WERI-Rb-1 (cell line): ENCODE measurements around the gene MT1G.

Experiments used
- DNase-seq: peaks from one replicate; pipeline ENCODE4 v3.0.0-alpha.2; 2020
- H3K27ac ChIP-seq: fragments of 250-450 bp; sonication (Bioruptor Pico); 2 replicates; pipeline ENCODE4 v1.5.1; 2020; ENCODE audit warnings: mild to moderate bottlenecking, moderate library complexity
- H3K27me3 ChIP-seq: fragments of 250-450 bp; sonication (Bioruptor Pico); 2 replicates; pipeline ENCODE4 v1.5.1; 2021; ENCODE audit warnings: mild to moderate bottlenecking, low read depth, moderate library complexity; ENCODE audit not compliant: insufficient read depth, severe bottlenecking
- H3K36me3 ChIP-seq: fragments of 250-450 bp; sonication (Bioruptor Pico); 2 replicates; pipeline ENCODE4 v1.5.1; 2020; ENCODE audit warnings: mild to moderate bottlenecking, moderate library complexity
- H3K4me3 ChIP-seq: 2 replicates; pipeline ENCODE4 v1.5.1; 2011; ENCODE audit warnings: low read depth, mild to moderate bottlenecking, control low read depth, low read length
- H3K9me3 ChIP-seq: fragments of 250-450 bp; sonication (Bioruptor Pico); 2 replicates; pipeline ENCODE4 v1.5.1; 2021; ENCODE audit warnings: mild to moderate bottlenecking, moderate library complexity; ENCODE audit not compliant: severe bottlenecking
- CTCF ChIP-seq: IDR thresholded peaks from 2 replicates; pipeline ENCODE4 v1.5.1; 2011; ENCODE audit warnings: low read depth, mild to moderate bottlenecking, control low read depth, inconsistent platforms, low read length

MT1G gene

GRCh38 chr16:56637814-56638750, 29.8 kb downstream of the MT1G start, which contains the start of gene MT1A:
TSS of gene MT1A (plus strand) at chr16:56638666. CDS start at chr16:56638739, 73 bp downstream.
- no peak within 1 kb of the TSS for H3K4me3 ChIP-seq
- no peak for TF ChIP-seq CTCF

GRCh38 chr16:56636616-56637413, 31.1 kb downstream of the MT1G start:
- no peak for TF ChIP-seq CTCF
- H3K27me3 ChIP-seq: no peaks in the 10 kb centered on the region
- H3K4me3 ChIP-seq: no peak overlapping the region
- H3K36me3 ChIP-seq: no peaks in the 10 kb centered on the region
- no peak for DNase-seq
- H3K9me3 ChIP-seq: no peaks in the 10 kb centered on the region
- no peak overlapping the region for H3K27ac ChIP-seq

More at GRCh38 chr16:56637814-56638750, 29.8 kb downstream of the MT1G start, which contains the start of gene MT1A:
- DNase-seq: no peak
- Histone ChIP-seq H3K27me3 (no peaks in the 10 kb centered on the region), H3K27ac (no peak within 1 kb of the TSS), H3K9me3 (no peaks in the 10 kb centered on the region), H3K36me3 (no peaks in the 10 kb centered on the region)

GRCh38 chr16:56635441-56635967, 32.4 kb downstream of the MT1G start:
- no peaks in the 10 kb centered on the region for H3K9me3 ChIP-seq
- no peaks in the 10 kb centered on the region for H3K27me3 ChIP-seq
- TF ChIP-seq CTCF: no peak
- DNase-seq: no peak
- no peak overlapping the region for H3K4me3 ChIP-seq
- H3K27ac ChIP-seq: no peak overlapping the region
- no peaks in the 10 kb centered on the region for H3K36me3 ChIP-seq

- no peak for TF ChIP-seq CTCF
- no peaks in the 10 kb centered on the region for H3K27me3 ChIP-seq
- no peak overlapping the region for H3K27ac ChIP-seq
These were observed 33.0 kb downstream of the MT1G start for GRCh38 chr16:56634715-56635440.

GRCh38 chr16:56633535-56633934, 34.3 kb downstream of the MT1G start:
- Histone ChIP-seq H3K36me3 (no peaks in the 10 kb centered on the region), H3K9me3 (no peaks in the 10 kb centered on the region), H3K27me3 (no peaks in the 10 kb centered on the region), H3K27ac (no peak overlapping the region), H3K4me3 (no peak overlapping the region)
- TF ChIP-seq CTCF: no peak
- no peak for DNase-seq

More at GRCh38 chr16:56634715-56635440, 33.0 kb downstream of the MT1G start:
- no peaks in the 10 kb centered on the region for H3K36me3 ChIP-seq
- H3K4me3 ChIP-seq: no peak overlapping the region
- no peak for DNase-seq
- no peaks in the 10 kb centered on the region for H3K9me3 ChIP-seq
